ENCODE measurements around the gene B3GALT6. TPM values are rescaled to one million over a fixed set of nuclear protein-coding genes. Genes with fewer than 3 reads are reported as not detected.
A peak's percentile ranks its signal among the peaks of the same experiment; 100 is the strongest.

B3GALT6 gene
- total and polyA plus RNA-seq, 2 experiments from 2014 or later: 5.5 to 26.5 TPM

DNA sequence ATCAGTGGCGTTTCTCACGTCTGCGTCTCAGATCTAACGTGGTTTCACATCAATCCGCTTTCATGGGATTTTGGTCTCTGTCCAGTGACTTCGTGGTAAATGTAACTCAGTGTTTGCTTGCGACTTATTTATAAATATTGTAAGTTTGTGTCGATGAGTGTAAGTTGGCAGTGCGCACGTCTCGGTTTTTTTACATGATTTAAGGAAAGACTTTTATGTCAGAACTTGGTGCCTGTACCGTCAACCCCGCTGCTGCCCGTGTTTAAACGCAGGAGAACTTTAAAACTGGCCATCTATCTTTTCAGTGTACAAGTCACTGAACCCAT is 1.5 kb downstream of the B3GALT6 start:
- no peaks in the 10 kb centered on the region for H3K9me2 ChIP-seq (ENCODE audit: insufficient read depth)
- Mint-ChIP-seq H3K27me3 (ENCODE audit: insufficient read depth, low read depth, poor library complexity) (peaks cover 13% of the 10 kb centered on the region), H3K4me3 (peak overlapping the region; percentile 57), H3K4me1 (peaks cover 18% of the 10 kb centered on the region), H3K27ac (no peak overlapping the region), H3K9me3 (peaks cover 10% of the 10 kb centered on the region), H3K36me3 (ENCODE audit: low read depth) (peaks cover 21% of the 10 kb centered on the region)
- H3K36me3 ChIP-seq (ENCODE audit: insufficient read depth): no peaks in the 10 kb centered on the region
- H3K4me1 ChIP-seq (ENCODE audit: insufficient read depth): peaks cover 6% of the 10 kb centered on the region
- no peak overlapping the region for H2AFZ ChIP-seq
- H4K20me1 ChIP-seq (replicated peaks; ENCODE audit: insufficient read depth): peaks cover 8% of the 10 kb centered on the region
- peak overlapping the region; percentile 38; the same call in 1 of the 2 replicates for H3K4me2 ChIP-seq
- peaks cover 10% of the 10 kb centered on the region; the same call in 1 of the 2 replicates for H3F3A ChIP-seq (replicated peaks; ENCODE audit: low read depth)
- H3K27me3 ChIP-seq (ENCODE audit: insufficient read depth): no peaks in the 10 kb centered on the region
- H3K79me2 ChIP-seq (replicated peaks; ENCODE audit: insufficient read depth): peaks cover 37% of the 10 kb centered on the region
- TF ChIP-seq, protein P1, sequence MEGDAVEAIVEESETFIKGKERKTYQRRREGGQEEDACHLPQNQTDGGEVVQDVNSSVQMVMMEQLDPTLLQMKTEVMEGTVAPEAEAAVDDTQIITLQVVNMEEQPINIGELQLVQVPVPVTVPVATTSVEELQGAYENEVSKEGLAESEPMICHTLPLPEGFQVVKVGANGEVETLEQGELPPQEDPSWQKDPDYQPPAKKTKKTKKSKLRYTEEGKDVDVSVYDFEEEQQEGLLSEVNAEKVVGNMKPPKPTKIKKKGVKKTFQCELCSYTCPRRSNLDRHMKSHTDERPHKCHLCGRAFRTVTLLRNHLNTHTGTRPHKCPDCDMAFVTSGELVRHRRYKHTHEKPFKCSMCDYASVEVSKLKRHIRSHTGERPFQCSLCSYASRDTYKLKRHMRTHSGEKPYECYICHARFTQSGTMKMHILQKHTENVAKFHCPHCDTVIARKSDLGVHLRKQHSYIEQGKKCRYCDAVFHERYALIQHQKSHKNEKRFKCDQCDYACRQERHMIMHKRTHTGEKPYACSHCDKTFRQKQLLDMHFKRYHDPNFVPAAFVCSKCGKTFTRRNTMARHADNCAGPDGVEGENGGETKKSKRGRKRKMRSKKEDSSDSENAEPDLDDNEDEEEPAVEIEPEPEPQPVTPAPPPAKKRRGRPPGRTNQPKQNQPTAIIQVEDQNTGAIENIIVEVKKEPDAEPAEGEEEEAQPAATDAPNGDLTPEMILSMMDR (conservative IDR thresholded peaks at IDR 0.05; ENCODE audit: low read depth in 2 of 2): no peak
- TF ChIP-seq STAT1 (IDR thresholded peaks at IDR 0.05; ENCODE audit: unreplicated experiment) (no peak), JUNB (IDR thresholded peaks at IDR 0.05; ENCODE audit: unreplicated experiment) (no peak), ZNF331 (CRISPR knock-in tag; IDR thresholded peaks at IDR 0.05; ENCODE audit: low read depth) (no peak), ZNF114 (CRISPR knock-in tag; IDR thresholded peaks at IDR 0.05) (no peak), NANOG (IDR thresholded peaks at IDR 0.05; ENCODE audit: borderline replicate concordance) (no peak), EZH2phosphoT487 (IDR thresholded peaks at IDR 0.05; ENCODE audit: unreplicated experiment) (no peak), POLR2AphosphoS5 (IDR thresholded peaks at IDR 0.05; ENCODE audit: low read depth) (no peak), EZH2 (IDR thresholded peaks at IDR 0.05; ENCODE audit: low read depth, unreplicated experiment) (no peak)
- TF ChIP-seq, protein P2, sequence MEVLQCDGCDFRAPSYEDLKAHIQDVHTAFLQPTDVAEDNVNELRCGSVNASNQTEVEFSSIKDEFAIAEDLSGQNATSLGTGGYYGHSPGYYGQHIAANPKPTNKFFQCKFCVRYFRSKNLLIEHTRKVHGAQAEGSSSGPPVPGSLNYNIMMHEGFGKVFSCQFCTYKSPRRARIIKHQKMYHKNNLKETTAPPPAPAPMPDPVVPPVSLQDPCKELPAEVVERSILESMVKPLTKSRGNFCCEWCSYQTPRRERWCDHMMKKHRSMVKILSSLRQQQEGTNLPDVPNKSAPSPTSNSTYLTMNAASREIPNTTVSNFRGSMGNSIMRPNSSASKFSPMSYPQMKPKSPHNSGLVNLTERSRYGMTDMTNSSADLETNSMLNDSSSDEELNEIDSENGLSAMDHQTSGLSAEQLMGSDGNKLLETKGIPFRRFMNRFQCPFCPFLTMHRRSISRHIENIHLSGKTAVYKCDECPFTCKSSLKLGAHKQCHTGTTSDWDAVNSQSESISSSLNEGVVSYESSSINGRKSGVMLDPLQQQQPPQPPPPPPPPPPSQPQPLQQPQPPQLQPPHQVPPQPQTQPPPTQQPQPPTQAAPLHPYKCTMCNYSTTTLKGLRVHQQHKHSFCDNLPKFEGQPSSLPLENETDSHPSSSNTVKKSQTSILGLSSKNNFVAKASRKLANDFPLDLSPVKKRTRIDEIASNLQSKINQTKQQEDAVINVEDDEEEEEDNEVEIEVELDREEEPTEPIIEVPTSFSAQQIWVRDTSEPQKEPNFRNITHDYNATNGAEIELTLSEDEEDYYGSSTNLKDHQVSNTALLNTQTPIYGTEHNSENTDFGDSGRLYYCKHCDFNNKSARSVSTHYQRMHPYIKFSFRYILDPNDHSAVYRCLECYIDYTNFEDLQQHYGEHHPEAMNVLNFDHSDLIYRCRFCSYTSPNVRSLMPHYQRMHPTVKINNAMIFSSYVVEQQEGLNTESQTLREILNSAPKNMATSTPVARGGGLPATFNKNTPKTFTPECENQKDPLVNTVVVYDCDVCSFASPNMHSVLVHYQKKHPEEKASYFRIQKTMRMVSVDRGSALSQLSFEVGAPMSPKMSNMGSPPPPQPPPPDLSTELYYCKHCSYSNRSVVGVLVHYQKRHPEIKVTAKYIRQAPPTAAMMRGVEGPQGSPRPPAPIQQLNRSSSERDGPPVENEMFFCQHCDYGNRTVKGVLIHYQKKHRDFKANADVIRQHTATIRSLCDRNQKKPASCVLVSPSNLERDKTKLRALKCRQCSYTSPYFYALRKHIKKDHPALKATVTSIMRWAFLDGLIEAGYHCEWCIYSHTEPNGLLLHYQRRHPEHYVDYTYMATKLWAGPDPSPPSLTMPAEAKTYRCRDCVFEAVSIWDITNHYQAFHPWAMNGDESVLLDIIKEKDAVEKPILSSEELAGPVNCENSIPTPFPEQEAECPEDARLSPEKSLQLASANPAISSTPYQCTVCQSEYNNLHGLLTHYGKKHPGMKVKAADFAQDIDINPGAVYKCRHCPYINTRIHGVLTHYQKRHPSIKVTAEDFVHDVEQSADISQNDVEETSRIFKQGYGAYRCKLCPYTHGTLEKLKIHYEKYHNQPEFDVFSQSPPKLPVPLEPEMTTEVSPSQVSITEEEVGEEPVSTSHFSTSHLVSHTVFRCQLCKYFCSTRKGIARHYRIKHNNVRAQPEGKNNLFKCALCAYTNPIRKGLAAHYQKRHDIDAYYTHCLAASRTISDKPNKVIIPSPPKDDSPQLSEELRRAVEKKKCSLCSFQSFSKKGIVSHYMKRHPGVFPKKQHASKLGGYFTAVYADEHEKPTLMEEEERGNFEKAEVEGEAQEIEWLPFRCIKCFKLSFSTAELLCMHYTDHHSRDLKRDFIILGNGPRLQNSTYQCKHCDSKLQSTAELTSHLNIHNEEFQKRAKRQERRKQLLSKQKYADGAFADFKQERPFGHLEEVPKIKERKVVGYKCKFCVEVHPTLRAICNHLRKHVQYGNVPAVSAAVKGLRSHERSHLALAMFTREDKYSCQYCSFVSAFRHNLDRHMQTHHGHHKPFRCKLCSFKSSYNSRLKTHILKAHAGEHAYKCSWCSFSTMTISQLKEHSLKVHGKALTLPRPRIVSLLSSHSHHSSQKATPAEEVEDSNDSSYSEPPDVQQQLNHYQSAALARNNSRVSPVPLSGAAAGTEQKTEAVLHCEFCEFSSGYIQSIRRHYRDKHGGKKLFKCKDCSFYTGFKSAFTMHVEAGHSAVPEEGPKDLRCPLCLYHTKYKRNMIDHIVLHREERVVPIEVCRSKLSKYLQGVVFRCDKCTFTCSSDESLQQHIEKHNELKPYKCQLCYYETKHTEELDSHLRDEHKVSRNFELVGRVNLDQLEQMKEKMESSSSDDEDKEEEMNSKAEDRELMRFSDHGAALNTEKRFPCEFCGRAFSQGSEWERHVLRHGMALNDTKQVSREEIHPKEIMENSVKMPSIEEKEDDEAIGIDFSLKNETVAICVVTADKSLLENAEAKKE (CRISPR knock-in tag; IDR thresholded peaks at IDR 0.05): no peak
- TF ChIP-seq, protein P3, sequence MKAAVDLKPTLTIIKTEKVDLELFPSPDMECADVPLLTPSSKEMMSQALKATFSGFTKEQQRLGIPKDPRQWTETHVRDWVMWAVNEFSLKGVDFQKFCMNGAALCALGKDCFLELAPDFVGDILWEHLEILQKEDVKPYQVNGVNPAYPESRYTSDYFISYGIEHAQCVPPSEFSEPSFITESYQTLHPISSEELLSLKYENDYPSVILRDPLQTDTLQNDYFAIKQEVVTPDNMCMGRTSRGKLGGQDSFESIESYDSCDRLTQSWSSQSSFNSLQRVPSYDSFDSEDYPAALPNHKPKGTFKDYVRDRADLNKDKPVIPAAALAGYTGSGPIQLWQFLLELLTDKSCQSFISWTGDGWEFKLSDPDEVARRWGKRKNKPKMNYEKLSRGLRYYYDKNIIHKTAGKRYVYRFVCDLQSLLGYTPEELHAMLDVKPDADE (IDR thresholded peaks at IDR 0.05): no peak
- TF ChIP-seq, protein P4, sequence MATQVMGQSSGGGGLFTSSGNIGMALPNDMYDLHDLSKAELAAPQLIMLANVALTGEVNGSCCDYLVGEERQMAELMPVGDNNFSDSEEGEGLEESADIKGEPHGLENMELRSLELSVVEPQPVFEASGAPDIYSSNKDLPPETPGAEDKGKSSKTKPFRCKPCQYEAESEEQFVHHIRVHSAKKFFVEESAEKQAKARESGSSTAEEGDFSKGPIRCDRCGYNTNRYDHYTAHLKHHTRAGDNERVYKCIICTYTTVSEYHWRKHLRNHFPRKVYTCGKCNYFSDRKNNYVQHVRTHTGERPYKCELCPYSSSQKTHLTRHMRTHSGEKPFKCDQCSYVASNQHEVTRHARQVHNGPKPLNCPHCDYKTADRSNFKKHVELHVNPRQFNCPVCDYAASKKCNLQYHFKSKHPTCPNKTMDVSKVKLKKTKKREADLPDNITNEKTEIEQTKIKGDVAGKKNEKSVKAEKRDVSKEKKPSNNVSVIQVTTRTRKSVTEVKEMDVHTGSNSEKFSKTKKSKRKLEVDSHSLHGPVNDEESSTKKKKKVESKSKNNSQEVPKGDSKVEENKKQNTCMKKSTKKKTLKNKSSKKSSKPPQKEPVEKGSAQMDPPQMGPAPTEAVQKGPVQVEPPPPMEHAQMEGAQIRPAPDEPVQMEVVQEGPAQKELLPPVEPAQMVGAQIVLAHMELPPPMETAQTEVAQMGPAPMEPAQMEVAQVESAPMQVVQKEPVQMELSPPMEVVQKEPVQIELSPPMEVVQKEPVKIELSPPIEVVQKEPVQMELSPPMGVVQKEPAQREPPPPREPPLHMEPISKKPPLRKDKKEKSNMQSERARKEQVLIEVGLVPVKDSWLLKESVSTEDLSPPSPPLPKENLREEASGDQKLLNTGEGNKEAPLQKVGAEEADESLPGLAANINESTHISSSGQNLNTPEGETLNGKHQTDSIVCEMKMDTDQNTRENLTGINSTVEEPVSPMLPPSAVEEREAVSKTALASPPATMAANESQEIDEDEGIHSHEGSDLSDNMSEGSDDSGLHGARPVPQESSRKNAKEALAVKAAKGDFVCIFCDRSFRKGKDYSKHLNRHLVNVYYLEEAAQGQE (IDR thresholded peaks at IDR 0.05; ENCODE audit: unreplicated experiment): no peak
- H3K27ac ChIP-seq (ENCODE audit: low read depth): no peak overlapping the region
- DNase-seq (ENCODE audit: low spot score): no peak
- peak overlapping the region; percentile 23; the same call in 1 of the 2 replicates for H3K4me3 ChIP-seq
- no peak for ATAC-seq

Measured in GM23338 (cell line).